Astrocyte of the hippocampus (primary cell): Measurements from ENCODE around the gene NFKBIL1.
A peak's percentile ranks its signal among the peaks of the same experiment; 100 is the strongest.

Experiments
- DNase-seq: peaks from one replicate; pipeline ENCODE4 v3.0.0; 2011; ENCODE audit warnings: low read depth, low spot score

Gene NFKBIL1

DNA sequence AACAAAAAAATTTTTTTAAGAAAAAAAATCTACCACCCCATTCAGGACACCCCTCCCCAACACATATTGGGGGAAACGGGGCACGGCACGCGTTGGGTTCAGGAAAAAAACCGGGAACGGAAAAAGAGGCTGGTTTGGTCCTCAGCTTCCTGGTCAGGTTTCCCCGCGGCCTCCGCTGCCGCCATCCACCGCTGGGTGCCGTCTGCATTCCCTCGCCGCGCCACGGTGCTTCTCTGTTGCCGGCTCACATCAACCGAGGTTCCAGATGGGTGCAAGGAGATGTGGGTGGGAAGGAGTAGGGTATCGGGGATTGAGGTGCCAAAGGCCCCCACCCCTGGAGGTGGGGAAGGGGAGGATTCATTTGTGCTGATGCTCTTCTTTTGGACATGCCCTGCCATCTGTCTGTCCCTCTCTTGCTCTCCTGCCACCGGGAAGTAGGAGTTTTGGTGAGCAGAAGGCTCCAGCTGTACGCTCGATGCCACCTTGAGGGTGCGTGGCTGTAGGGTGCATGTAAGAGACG is 12.8 kb upstream of the NFKBIL1 start:
- DNase-seq, result no peak

- DNase-seq, result no peak
Measured at GRCh38 chr6:31535538-31536324, 11.7 kb upstream of the NFKBIL1 start.

DNA sequence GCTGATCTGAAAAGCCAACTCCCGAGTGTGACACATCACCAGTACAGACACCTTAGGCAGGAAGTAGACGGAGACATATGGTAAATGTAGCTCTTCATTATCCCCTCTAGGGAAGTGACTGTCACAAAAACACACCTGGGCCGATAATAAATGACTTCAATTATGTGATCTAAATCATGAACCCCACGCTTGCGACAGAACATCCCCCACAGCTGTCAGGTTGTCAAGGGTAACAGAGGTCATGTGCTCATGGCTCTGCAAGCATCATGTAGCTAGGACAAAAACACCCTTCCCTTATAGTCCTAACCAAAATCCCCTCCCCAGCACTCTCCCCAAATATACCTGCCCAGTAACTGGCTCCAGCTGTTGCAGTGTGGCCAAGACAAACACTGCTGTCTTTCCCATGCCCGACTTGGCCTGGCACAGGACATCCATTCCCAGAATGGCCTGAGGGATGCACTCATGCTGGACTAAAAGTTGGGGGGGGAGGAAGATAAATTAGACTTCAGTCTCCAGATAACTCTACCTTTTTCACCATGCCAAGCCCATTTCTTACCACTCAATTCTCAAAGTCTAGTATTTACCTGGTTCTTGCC is 8.5 kb upstream of the NFKBIL1 start:
- DNase-seq, result no peak

DNA sequence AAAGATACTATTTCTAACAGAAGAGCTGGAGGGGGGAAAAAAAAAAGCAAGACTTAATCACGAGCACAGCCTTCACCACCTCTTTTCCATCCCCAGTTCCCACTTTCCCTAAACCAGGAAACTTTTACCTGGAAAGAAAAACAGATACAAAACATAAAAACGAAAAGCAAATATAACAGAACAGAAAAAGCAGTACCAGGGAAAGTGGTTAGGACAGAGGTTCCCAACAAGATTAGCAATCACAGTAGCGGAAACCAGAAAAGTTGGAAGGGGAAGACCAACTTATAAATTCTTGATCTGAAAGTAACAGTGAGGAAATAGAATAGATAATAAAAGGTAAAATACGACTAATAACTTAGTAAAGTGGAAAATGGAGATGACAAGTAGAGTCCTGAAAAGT is 6.8 kb upstream of the NFKBIL1 start:
- no peak for DNase-seq

GRCh38 chr6:31541059-31541657 is 6.2 kb upstream of the NFKBIL1 start:
- peak; percentile 57 for DNase-seq

DNA sequence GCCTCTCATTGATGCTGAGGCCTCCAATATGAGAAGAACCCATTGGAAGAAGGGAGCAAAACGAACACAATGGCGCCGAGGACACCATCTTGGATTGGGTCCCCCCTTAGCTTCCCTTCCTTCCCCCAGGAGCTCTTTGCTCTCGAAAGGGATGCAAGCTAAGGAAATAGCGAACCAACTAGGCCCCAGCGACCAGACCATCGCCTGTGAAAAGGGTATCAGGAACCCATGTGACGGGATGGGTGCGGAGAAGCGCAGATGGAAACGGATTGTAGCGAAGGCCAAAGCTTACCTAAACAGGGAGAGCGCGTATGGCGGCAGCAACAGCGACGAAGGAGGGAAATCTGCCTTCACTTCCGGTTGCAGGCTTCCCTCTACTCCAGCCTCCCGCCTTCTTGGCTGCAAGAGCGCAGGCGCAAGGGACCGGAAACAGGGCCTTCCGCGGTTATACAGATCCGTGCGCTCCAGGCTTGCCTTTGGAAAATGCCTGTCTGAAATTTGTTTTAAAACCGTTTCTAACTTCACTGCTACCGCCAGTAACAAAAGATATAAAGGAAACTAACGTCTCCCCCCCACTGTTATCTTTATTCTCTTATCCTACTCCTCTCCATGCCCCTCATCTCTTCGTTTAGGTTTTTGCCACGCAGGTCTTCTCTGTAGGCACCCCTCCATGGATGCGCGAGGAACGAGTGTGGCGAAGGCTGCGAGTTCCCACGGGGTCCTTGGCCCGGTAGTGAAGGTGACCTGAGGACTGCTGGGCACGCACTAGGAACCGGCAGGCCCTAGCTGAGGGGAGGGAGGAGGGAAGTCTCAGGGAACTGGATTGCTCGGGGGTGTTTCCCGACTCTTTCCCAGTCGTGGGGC is 5.5 kb upstream of the NFKBIL1 start, which contains the start of gene DDX39B:
Gene DDX39B (minus strand): TSS at position 346 of the 864 bp plus-strand sequence. CDS start 1,471 bp downstream, outside the sequence.
- DNase-seq, result peak; percentile 98

GRCh38 chr6:31543639-31544038 is 3.8 kb upstream of the NFKBIL1 start:
- DNase-seq, result no peak

DNA sequence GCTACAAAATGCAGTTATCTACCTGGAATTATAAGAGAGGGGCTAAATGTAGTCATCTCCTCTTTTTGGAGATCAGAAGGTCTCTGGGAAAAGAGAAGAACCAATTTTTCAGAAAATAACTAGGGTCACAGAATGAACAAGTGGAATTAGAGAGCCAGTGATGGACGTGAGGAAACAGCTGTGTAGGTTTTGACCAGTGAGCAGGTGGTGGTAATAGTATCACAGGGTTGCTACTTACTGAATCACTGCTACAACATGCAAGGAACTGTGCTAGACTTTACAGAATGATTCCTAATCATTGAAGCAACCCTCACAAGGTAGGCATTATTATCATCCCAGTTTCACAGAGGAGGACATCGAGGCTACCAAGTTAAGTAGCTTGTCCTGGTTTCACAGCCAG is 2.7 kb upstream of the NFKBIL1 start:
- DNase-seq, result no peak

DNA sequence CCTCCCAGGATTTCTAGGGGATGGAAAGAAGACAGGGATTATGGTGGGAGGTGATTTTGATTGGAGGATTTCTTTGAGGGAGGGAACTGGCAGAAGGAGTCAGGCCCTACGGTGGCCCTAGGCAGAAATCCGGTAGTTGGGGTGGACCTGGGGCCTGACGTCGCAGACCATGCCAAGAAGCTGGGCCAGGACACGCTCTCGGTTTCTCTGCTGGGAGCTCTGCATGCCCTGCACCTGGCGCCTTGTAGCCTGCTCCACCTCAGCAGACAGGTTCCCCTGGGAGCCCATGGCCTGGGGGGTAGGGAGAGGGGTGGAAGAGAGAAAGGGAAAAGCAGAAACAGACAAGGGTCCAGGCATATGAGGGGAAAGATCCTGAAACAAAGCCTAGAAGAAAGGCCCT is 2.1 kb upstream of the NFKBIL1 start:
- DNase-seq, result no peak

GRCh38 chr6:31546339-31546957 is 960 bp upstream of the NFKBIL1 start, which contains the start of gene ATP6V1G2:
Gene ATP6V1G2, minus strand, starts transcription at chr6:31546608. Its CDS starts 49 bp downstream, at chr6:31546559.
- DNase-seq, result peak; percentile 95

DNA sequence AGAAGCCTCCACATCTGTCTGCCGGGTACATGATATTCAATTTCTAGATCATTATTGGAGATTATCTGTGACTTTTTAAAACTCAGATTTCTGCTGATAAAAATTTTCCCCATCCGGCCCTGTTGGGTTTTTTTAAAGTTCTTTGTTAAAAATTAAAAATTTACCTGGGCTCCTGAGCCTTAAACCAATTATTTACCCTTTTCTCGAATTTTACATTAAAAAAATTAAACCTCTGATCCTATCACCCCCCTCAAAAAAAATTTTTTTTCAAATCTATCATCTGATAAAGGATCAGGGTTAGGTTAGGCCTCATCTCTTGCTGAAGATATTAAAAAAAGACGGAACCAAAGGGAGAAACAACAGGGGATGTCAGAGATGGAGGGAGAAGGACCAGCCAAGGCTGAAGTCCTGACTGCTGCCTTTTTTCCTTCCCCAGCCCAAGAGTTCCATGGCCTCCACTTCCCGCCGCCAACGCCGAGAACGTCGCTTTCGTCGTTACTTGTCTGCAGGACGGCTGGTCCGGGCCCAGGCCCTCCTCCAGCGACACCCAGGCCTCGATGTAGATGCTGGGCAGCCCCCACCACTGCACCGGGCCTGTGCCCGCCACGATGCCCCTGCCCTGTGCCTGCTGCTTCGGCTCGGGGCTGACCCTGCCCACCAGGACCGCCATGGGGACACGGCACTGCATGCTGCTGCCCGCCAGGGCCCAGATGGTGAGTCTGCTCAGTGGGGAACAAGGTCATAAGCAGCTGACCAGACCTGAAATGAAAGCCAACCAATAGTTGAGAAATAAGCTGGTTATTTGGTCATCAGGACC is 527 bp downstream of the NFKBIL1 start:
- no peak for DNase-seq

DNA sequence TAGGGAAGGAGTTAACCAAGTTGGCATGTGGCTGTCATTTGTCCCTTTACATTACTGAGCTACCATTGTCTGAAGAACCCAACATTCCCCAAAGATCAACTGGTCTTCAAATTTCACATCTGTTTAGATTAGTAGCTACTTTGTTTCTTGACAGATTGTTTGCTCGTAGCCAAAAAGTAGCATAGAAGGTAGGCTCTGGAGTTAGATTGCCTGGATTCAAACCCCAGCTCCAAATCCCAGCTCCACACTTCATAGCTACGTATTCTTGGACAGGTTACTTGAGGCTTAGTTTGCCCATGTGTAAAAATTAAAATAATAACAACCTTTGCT is 1.1 kb downstream of the NFKBIL1 start:
- no peak for DNase-seq

GRCh38 chr6:31551371-31551770 is 4.0 kb downstream of the NFKBIL1 start:
- peak; percentile 50 for DNase-seq

DNA sequence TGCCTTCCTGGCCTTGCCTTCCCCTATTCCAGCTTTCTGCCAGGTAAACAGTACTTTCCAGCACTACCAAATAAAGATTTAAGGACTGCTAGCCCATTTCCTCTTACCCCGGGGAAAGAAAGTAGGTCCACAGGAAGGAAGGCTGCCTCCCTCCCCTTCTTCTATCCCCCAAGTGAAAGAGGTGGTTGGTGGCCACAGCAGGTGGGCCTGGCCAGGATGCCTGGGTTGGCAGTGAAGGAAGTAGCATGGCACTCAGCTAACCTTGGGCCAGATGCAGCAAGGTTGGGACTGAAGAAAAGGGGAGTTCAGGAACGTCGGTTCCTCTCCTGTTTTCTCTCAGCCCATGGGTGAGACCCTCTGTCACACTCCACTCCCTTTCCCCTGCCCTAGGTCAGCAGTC is 8.9 kb downstream of the NFKBIL1 start:
- no peak for DNase-seq

DNA sequence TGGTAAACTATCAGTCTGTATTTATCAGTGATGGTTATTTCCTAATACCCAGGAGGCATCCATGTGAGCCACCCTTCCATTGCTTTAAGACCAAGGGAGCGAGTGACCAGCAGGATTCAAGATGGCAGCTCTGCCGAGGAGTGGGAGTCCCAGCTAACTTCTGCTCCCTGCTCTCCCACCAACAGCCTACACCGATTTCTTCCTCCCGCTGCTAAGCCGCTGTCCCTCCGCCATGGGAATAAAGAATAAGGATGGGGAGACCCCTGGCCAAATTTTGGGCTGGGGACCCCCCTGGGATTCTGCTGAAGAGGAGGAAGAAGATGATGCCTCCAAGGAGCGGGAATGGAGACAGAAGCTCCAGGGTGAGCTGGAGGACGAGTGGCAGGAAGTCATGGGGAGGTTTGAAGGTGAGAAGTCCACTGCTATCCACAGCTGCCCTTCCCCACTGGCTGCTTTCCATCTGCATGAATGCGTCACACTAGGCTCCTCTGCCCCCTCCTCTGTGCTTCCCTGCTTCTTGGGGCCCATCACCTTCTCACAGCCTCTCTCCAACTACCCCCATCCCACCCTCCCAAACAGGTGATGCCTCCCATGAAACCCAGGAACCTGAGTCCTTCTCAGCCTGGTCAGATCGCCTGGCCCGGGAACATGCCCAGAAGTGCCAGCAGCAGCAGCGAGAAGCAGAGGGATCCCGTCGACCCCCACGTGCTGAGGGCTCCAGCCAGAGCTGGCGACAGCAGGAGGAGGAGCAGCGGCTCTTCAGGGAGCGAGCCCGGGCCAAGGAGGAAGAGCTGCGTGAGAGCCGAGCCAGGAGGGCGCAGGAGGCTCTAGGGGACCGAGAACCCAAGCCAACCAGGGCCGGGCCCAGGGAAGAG is 10.3 kb downstream of the NFKBIL1 start:
- no peak for DNase-seq

- no peak for DNase-seq
Measured at GRCh38 chr6:31558318-31558625, 10.9 kb downstream of the NFKBIL1 start.

- DNase-seq, result no peak
Measured at GRCh38 chr6:31558631-31559500, 11.5 kb downstream of the NFKBIL1 start.

DNA sequence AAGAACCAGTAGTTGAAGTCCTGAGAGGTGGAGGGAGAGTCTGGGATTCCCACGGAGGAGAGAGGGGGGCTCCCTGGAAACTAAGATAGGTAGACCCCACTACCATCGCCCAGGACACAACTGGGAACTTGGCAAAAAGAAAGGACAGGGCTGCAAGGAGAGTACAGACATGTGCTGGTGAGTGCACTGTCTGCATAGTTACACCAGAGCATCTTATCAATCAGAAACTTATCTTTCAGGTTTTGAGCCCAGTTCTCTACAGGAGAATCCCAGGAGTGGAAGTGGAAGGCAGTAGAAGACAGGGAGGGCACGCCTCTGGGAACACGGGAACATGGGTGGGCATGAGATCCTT is 12.2 kb downstream of the NFKBIL1 start:
- no peak for DNase-seq
